Measurements from ENCODE around the gene F2RL3.

GRCh38 chr19:16853066-16853465 lies 35.7 kb upstream of the F2RL3 start:
- TF ChIP-seq, protein P1, sequence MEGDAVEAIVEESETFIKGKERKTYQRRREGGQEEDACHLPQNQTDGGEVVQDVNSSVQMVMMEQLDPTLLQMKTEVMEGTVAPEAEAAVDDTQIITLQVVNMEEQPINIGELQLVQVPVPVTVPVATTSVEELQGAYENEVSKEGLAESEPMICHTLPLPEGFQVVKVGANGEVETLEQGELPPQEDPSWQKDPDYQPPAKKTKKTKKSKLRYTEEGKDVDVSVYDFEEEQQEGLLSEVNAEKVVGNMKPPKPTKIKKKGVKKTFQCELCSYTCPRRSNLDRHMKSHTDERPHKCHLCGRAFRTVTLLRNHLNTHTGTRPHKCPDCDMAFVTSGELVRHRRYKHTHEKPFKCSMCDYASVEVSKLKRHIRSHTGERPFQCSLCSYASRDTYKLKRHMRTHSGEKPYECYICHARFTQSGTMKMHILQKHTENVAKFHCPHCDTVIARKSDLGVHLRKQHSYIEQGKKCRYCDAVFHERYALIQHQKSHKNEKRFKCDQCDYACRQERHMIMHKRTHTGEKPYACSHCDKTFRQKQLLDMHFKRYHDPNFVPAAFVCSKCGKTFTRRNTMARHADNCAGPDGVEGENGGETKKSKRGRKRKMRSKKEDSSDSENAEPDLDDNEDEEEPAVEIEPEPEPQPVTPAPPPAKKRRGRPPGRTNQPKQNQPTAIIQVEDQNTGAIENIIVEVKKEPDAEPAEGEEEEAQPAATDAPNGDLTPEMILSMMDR (optimal IDR thresholded peaks at IDR 0.05 in 1 of 3, IDR thresholded peaks at IDR 0.05 in 1 of 3, conservative IDR thresholded peaks at IDR 0.05 in 1 of 3; ENCODE audit: extremely low read depth in 1 of 3, insufficient read depth in 2 of 3, low read length in 3 of 3), result no peak
- TF ChIP-seq EZH2 (IDR thresholded peaks at IDR 0.05; ENCODE audit: low read length), result no peak

All from keratinocyte (primary cell).